Measurements from ENCODE around the gene PIRT.

GRCh38 chr17:10785295-10785694 is 52.6 kb downstream of the PIRT start:
- TF ChIP-seq CTCF (IDR thresholded peaks at IDR 0.05) = no peak
- TF ChIP-seq POLR2A (IDR thresholded peaks at IDR 0.05) = peak in 1 of 2 donors; percentile 68
